HepG2 (cell line): ENCODE data around the gene ENAH. TPM values are rescaled to one million over a fixed set of nuclear protein-coding genes. Genes with fewer than 3 reads are reported as not detected.

Source experiments
- AHDC1 ChIP-seq: sonication (generic); formaldehyde crosslinking; IDR thresholded peaks from 2 replicates; pipeline ENCODE4 v1.5.1; 2020; ENCODE audit warnings: mild to moderate bottlenecking, missing genetic modification reagents, borderline replicate concordance
- CCAR2 ChIP-seq: fragments of 200-400 bp; formaldehyde crosslinking; optimal IDR thresholded peaks from 2 replicates; pipeline ENCODE3; 2018; ENCODE audit warnings: low read depth, mild to moderate bottlenecking, low read length, moderate library complexity
- HMG20A ChIP-seq: IDR thresholded peaks from 2 replicates; pipeline ENCODE4 v1.6.1; 2016; ENCODE audit warnings: borderline replicate concordance
- HMGA1 ChIP-seq: sonication (generic); formaldehyde crosslinking; conservative IDR thresholded peaks from 2 replicates; pipeline ENCODE4 v1.4.0; 2020; ENCODE audit warnings: missing genetic modification reagents
- NRL ChIP-seq: sonication (generic); formaldehyde crosslinking; IDR thresholded peaks from 2 replicates; pipeline ENCODE4 v1.5.0; 2020; ENCODE audit warnings: missing genetic modification reagents, mild to moderate bottlenecking, moderate library complexity, borderline replicate concordance
- PRDM15 ChIP-seq: sonication (generic); formaldehyde crosslinking; IDR thresholded peaks from 2 replicates; pipeline ENCODE4 v1.4.0; 2020; ENCODE audit warnings: missing genetic modification reagents
- SKI ChIP-seq: fragments of 450-650 bp; IDR thresholded peaks from one replicate; pipeline ENCODE4 v1.6.1; 2018; ENCODE audit warnings: mild to moderate bottlenecking; ENCODE audit not compliant: partially characterized antibody
- SP4 ChIP-seq: sonication (generic); formaldehyde crosslinking; IDR thresholded peaks from 2 replicates; pipeline ENCODE4 v1.8.1; 2023; ENCODE audit warnings: mild to moderate bottlenecking, missing genetic modification reagents
- THAP8 ChIP-seq: sonication (generic); formaldehyde crosslinking; IDR thresholded peaks from 2 replicates; pipeline ENCODE4 v1.5.1; 2020; ENCODE audit warnings: missing genetic modification reagents, mild to moderate bottlenecking, borderline replicate concordance
- ZNF292 ChIP-seq: sonication (generic); formaldehyde crosslinking; IDR thresholded peaks from 2 replicates; pipeline ENCODE4 v1.8.1; 2022; ENCODE audit warnings: mild to moderate bottlenecking, low read depth, missing genetic modification reagents, borderline replicate concordance
- ZNF441 ChIP-seq: sonication (generic); formaldehyde crosslinking; IDR thresholded peaks from 2 replicates; pipeline ENCODE4 v1.7.0; 2021; ENCODE audit warnings: missing genetic modification reagents, borderline replicate concordance
- ZNF510 ChIP-seq: sonication (generic); formaldehyde crosslinking; IDR thresholded peaks from 2 replicates; pipeline ENCODE4 v1.4.0; 2020; ENCODE audit warnings: low read depth, mild to moderate bottlenecking, missing genetic modification reagents
- ZNF580 ChIP-seq: IDR thresholded peaks from 2 replicates; pipeline ENCODE4 v1.6.1; 2016; ENCODE audit warnings: low read depth, borderline replicate concordance
- ZNF607 ChIP-seq: sonication (generic); formaldehyde crosslinking; IDR thresholded peaks from 2 replicates; pipeline ENCODE4 v1.5.1; 2020; ENCODE audit warnings: missing genetic modification reagents, mild to moderate bottlenecking, borderline replicate concordance
- ZNF772 ChIP-seq: sonication (generic); formaldehyde crosslinking; IDR thresholded peaks from 2 replicates; pipeline ENCODE4 v1.5.0; 2020; ENCODE audit warnings: mild to moderate bottlenecking, missing genetic modification reagents
- ZNF788 ChIP-seq: sonication (generic); formaldehyde crosslinking; IDR thresholded peaks from 2 replicates; pipeline ENCODE4 v1.5.0; 2020; ENCODE audit warnings: mild to moderate bottlenecking, missing genetic modification reagents, borderline replicate concordance
- polyA plus RNA-seq, 8 experiments: library from polyadenylated mRNA; depleted of rRNA in 3 of 8; stranded (reverse) in 7 of 8; unstranded in 1 of 8; fragments of >200 nt; fragmentation: Illumina TruSeq in 4 of 8; extraction: Trizol in 4 of 8; gene quantifications; 2 replicates each; pipeline versions ENCODE4 v1.2.1 to v1.2.3, GENCODE V29; 2011 to 2016; ENCODE audit warnings: low read depth in 4 of 8, missing spikeins in 1 of 8, mixed read lengths in 1 of 8; ENCODE audit not compliant: insufficient read depth in 1 of 8
- total RNA-seq, 5 experiments: library from RNA; depleted of rRNA; stranded (reverse); fragments of >200 nt; fragmentation: Illumina TruSeq; extraction: Trizol; gene quantifications; 2 replicates each; pipeline ENCODE4 v1.2.3, GENCODE V29; 2016; ENCODE audit warnings: low read depth in 1 of 5

Gene ENAH
- total and polyA plus RNA-seq, 2 of the 13 experiments (the other 11 are each of a cell fraction or from before 2014, with no cell fraction given), result 22.1 to 58.3 TPM

GRCh38 chr1:225450491-225451191, 202.3 kb downstream of the ENAH start (continued):
- peak; percentile 79; the same call in 1 of the 2 replicates for TF ChIP-seq AHDC1 (CRISPR knock-in tag)
- no peak for TF ChIP-seq HMGA1 (CRISPR knock-in tag)
- no peak; the same call in 1 of the 2 replicates for TF ChIP-seq ZNF441
- TF ChIP-seq CCAR2, result no peak
- TF ChIP-seq ZNF772 (CRISPR knock-in tag), result peak; percentile 82; the same call in 1 of the 2 replicates
- no peak for TF ChIP-seq THAP8 (CRISPR knock-in tag)
- TF ChIP-seq HMG20A (CRISPR knock-in tag), result peak; percentile 45; the same call in 1 of the 2 replicates
- peak; percentile 88 for TF ChIP-seq ZNF292 (CRISPR knock-in tag)
- peak; percentile 72; the same call in 1 of the 2 replicates for TF ChIP-seq ZNF607 (CRISPR knock-in tag)
- peak; percentile 73 for TF ChIP-seq SKI
- no peak for TF ChIP-seq NRL (CRISPR knock-in tag)
- TF ChIP-seq ZNF580, result 0 out of 2 replicates have a peak, but pooled peaks have one; percentile 25
- no peak for TF ChIP-seq SP4 (CRISPR knock-in tag)
- no peak for TF ChIP-seq PRDM15 (CRISPR knock-in tag)
- peak; percentile 40; the same call in 1 of the 2 replicates for TF ChIP-seq ZNF788 (CRISPR knock-in tag)
- TF ChIP-seq ZNF510 (CRISPR knock-in tag), result no peak
